ENCODE results near the gene AURKAIP1.

The AURKAIP1 gene

GRCh38 chr1:1399872-1400575 lies 25.0 kb upstream of the AURKAIP1 start:
- H3K9ac ChIP-seq (ENCODE audit: low read length): peak overlapping the region; percentile 89
- H3K9me3 ChIP-seq (ENCODE audit: insufficient read depth, low read length): no peaks in the 10 kb centered on the region
- no peak overlapping the region for H2AFZ ChIP-seq (ENCODE audit: low read depth, low read length)
- TF ChIP-seq CTCF (IDR thresholded peaks at IDR 0.05; ENCODE audit: low read depth, low read length) (no peak), EZH2phosphoT487 (IDR thresholded peaks at IDR 0.05; ENCODE audit: low read depth) (no peak)
- H3K4me1 ChIP-seq (ENCODE audit: low read length): peaks cover 20% of the 10 kb centered on the region
- H3K27me3 ChIP-seq (ENCODE audit: low read depth, low read length): no peaks in the 10 kb centered on the region
- H3K27ac ChIP-seq (ENCODE audit: low read length): peak overlapping the region; percentile 65
- H3K36me3 ChIP-seq (replicated peaks; ENCODE audit: low read depth, low read length): peaks cover 52% of the 10 kb centered on the region
- peak overlapping the region; percentile 90 for H3K4me2 ChIP-seq (ENCODE audit: low read length)
- no peaks in the 10 kb centered on the region for H4K20me1 ChIP-seq (ENCODE audit: insufficient read depth, low read length)
- H3K79me2 ChIP-seq (ENCODE audit: low read length): peaks cover 78% of the 10 kb centered on the region
- peak overlapping the region; percentile 96 for H3K4me3 ChIP-seq (ENCODE audit: low read length)

GRCh38 chr1:1399187-1399871 lies 24.3 kb upstream of the AURKAIP1 start, which contains the start of gene CCNL2:
Gene CCNL2, minus strand, starts transcription at chr1:1399335. Its CDS starts 29 bp downstream, at chr1:1399306.
- H3K27me3 ChIP-seq (ENCODE audit: low read depth, low read length): no peaks in the 10 kb centered on the region
- H3K9me3 ChIP-seq (ENCODE audit: insufficient read depth, low read length): no peaks in the 10 kb centered on the region
- H3K4me2 ChIP-seq (ENCODE audit: low read length): peak within 1 kb of the TSS; percentile 95
- peaks cover 20% of the 10 kb centered on the region for H3K4me1 ChIP-seq (ENCODE audit: low read length)
- H3K9ac ChIP-seq (ENCODE audit: low read length): peak within 1 kb of the TSS; percentile 94
- no peaks in the 10 kb centered on the region for H4K20me1 ChIP-seq (ENCODE audit: insufficient read depth, low read length)
- peak within 1 kb of the TSS; percentile 65 for H3K27ac ChIP-seq (ENCODE audit: low read length)
- H3K4me3 ChIP-seq (ENCODE audit: low read length): peak within 1 kb of the TSS; percentile 96
- H2AFZ ChIP-seq (ENCODE audit: low read depth, low read length): no peak within 1 kb of the TSS
- no peak for TF ChIP-seq EZH2phosphoT487 (IDR thresholded peaks at IDR 0.05; ENCODE audit: low read depth)
- peak; percentile 21; the same call in 1 of the 2 replicates for TF ChIP-seq CTCF (IDR thresholded peaks at IDR 0.05; ENCODE audit: low read depth, low read length)
- peaks cover 52% of the 10 kb centered on the region for H3K36me3 ChIP-seq (replicated peaks; ENCODE audit: low read depth, low read length)
- peaks cover 73% of the 10 kb centered on the region for H3K79me2 ChIP-seq (ENCODE audit: low read length)

- no peak for TF ChIP-seq EZH2phosphoT487 (IDR thresholded peaks at IDR 0.05; ENCODE audit: low read depth)
- TF ChIP-seq CTCF (IDR thresholded peaks at IDR 0.05; ENCODE audit: low read depth, low read length): no peak
- Histone ChIP-seq H4K20me1 (ENCODE audit: insufficient read depth, low read length) (no peaks in the 10 kb centered on the region), H3K9me3 (ENCODE audit: insufficient read depth, low read length) (no peaks in the 10 kb centered on the region), H3K36me3 (replicated peaks; ENCODE audit: low read depth, low read length) (peaks cover 55% of the 10 kb centered on the region), H3K4me1 (ENCODE audit: low read length) (peaks cover 20% of the 10 kb centered on the region), H3K4me2 (ENCODE audit: low read length) (peak overlapping the region; percentile 95), H3K79me2 (ENCODE audit: low read length) (peaks cover 71% of the 10 kb centered on the region), H2AFZ (ENCODE audit: low read depth, low read length) (no peak overlapping the region), H3K9ac (ENCODE audit: low read length) (peak overlapping the region; percentile 94), H3K4me3 (ENCODE audit: low read length) (peak overlapping the region; percentile 96), H3K27me3 (ENCODE audit: low read depth, low read length) (no peaks in the 10 kb centered on the region), H3K27ac (ENCODE audit: low read length) (peak overlapping the region; percentile 61)
Measured at GRCh38 chr1:1398677-1399186, 23.7 kb upstream of the AURKAIP1 start.

Data from OCI-LY3 (cell line).